Measurements from ENCODE around the gene USP22. TPM values are rescaled to one million over a fixed set of nuclear protein-coding genes. Genes with fewer than 3 reads are reported as not detected.

Gene USP22
- total and polyA plus RNA-seq, 2 of the 8 experiments (the other 6 are each of a cell fraction or from before 2014, with no cell fraction given): 221 to 316 TPM

GRCh38 chr17:21024024-21024423, 18.8 kb downstream of the USP22 start (continued):
- no peak for TF ChIP-seq BCL11A (IDR thresholded peaks at IDR 0.05; ENCODE audit: low read depth in 2 of 2, low read length in 2 of 2)
- no peak for TF ChIP-seq SRF (IDR thresholded peaks at IDR 0.05; ENCODE audit: low read depth, low read length)

Measured in H1 (cell line).